Stimulated activated CD4-positive, alpha-beta T cell treated with anti-CD3 and anti-CD28 coated beads, Interleukin-12 subunit alpha, Interleukin-12 subunit beta, amount 100 ng/mL, for 4 hours (primary cell): ENCODE results near the gene ABCC2.
A peak's percentile ranks its signal among the peaks of the same experiment; 100 is the strongest.
"Not testable (repeated sequence)": the region's sequence is repeated elsewhere in the genome, so short reads cannot be mapped to it uniquely, and the experiment has no call there.

Source experiments
- DNase-seq: peaks from one replicate; pipeline ENCODE4 v3.0.0-alpha.2; 2020

The ABCC2 gene

DNA sequence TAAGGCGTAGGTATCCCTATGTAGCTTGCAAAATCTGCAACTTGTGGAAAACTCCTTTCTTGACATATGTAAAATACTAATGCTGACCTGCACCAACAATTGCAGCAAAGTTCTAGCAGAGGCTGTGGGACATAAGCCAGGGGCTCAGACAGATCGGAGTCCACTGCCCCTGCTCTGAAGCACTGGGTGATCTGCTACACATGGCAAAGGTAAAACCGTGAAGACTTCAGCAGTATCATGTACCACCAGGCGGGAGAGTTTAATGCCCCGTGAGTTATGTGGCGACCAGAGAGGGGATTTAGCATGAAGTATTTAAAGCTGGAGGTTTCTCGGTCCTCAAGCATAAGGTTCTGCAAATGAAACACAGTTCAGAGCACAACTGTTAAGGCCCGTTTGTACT lies 76.4 kb downstream of the ABCC2 start:
- no peak for DNase-seq

DNA sequence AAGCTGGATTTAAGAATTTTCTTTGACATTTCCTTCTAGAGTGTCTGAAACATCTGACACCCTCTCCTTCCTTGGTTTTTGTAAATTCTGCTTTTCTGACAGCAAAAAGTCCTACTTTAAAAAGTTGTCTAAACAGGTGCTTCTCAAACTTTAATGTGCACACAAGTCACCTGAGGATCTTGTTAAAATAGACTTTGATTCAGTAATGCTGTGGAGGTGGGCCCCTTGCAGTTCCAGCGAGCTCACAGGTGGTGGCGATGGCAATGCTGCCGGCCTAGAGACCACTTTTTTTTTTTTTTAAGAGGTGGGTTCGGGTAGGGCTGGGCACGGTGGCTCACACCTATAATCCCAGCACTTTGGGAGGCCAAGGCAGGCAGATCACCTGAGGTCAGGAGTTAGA lies 77.1 kb downstream of the ABCC2 start:
- DNase-seq: no peak

DNA sequence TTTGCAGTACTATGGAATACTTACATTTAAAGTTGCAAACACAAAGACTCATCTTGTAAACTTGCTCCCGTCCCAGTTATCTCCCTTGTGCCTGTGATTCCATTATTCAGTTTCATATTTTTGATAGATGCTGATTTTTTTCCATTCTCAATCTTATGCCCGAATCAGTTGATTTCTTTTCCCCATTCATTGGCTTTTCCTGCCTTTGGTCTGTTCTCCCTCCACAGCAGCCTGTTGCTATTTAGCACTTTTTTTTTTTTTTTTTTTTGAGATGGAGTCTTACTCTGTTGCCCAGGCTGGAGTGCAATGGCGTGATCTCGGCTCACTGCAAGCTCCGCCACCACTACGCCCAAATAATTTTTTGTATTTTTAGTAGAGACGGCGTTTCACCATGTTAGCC lies 78.0 kb downstream of the ABCC2 start:
- no peak for DNase-seq

DNA sequence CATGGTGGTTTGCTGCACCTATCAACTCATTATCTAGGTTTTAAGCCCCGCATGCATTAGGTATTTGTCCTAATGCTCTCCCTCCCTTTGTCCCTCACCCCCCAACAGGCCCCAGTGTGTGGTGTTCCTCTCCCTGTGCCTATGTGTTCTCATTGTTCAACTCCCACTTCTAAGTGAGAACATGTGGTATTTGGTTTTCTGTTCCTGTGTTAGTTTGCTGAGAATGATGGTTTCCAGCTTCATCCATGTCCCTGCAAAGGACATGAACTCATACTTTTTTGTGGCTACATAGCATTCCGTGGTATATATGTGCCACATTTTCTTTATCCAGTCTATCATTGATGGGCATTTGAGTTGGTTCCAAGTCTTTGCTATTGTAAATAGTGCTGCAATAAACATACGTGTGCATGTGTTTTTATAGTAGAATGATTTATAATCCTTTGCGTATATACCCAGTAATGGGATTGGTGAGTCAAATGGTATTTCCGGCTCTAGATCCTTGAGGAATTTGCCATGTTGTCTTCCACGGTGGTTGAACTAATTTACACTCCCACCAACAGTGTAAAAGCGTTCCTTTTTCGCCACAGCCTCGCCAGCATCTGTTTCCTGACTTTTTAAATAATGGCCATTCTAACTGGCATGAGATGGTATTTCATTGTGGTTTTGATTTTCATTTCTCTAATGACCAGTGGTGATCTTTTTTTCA lies 81.2 kb downstream of the ABCC2 start:
- not testable (repeated sequence) for DNase-seq

DNA sequence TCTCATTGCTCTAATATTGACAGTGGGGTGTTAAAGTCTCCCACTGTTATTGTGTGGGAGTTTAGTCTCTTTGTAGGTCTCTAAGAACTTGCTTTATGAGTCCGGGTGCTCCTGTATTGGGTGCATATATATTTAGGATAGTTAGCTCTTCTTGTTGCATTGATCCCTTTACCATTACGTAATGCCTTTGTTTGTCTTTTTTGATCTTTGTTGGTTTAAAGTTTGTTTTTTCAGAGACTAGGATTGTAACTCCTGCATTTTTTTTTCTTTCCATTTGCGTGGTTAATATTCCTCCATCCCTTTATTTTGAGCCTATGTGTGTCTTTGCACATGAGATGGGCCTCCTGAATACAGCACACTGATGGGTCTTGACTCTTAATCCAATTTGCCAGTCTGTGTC lies 84.8 kb downstream of the ABCC2 start:
- DNase-seq: not testable (repeated sequence)

DNA sequence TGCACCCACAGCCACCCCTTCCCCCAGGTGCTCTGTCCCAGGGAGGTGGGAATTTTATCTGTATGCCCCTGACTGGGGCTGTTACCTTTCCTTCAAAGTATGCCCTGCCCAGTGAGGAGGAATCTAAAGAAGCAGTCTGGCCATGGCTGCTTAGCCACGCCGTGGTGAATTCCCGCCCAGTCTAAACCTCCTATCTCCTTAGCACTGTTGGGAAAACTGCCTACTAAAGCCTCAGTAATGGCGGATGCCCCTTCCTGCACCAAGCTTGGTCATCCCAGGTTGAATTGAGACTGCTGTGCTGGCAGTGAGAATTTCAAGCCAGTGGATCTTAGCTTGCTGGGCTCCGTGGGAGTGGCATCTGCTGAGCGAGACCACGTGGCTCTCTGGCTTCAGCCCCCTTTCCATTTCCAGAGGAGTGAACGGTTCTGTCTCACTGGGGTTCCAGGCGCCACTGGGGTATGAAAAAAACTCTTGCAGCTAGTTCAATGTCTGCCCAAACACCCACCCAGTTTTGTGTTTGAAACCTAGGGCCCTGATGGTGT lies 87.2 kb downstream of the ABCC2 start:
- no peak for DNase-seq

DNA sequence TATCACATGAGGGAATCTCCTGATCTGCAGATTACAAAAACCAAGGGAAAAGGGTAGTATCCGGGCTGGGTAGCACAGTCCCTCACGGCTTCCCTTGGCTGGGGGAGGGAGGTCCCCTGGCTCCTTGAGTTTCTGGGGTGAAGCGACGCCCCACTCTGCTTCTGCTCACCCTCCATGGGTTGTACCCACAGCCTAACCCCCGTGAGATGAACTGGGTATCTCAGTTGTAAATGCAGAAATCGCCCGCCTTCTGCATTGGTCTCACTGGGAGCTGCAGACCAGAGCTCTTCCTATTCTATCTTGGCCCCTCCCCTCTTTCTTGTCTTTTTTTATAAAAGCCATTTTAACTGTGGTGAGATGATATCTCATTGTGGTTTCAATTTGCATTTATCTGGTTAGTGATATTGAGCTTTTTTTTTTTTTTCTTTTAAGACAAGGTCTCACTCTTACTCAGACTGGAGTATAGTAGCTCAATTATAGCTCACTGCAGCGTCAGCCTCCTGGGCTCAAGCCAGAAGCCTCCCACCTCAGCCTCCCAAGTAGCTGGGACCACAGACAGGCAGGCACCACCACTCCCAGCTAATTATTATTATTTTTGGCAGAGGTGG lies 87.8 kb downstream of the ABCC2 start:
- peak; percentile 30 for DNase-seq

DNA sequence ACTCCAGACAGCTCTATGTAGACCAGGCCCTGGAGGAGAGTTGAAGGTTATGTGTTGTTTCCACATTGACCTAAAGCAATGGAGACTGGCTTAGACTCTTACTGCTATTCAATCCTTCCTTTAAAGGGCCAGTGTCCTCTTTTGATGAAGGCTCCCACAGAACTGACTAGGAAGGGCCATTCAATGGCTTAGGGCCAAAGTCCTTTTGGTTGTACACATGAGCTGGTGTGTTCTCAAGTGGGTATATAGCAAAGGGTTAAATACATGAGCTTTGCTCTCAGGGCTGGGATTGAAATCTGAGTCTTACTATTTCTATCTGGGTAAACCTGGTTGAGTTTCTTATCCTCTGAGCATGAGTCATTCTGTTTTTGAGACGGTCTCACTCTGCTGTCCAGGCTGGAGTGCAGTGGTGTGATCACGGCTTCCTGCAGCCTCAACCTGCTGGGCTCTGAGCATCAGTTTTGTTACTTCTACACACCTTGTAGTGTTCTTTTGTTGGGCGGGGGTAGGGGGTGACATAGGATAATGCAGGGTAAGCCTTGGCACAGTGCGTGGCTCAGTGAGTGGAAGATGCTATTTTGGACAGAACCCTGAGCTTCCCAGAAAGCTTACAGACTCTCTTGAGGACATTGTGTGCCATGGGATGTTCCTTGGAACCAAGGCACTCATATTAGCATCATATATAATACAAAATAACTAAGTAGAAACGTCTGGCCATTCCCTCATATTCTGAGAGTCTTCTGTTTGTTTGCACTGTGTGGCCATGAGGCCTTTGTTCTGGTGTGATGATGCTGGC lies 90.1 kb downstream of the ABCC2 start:
- no peak for DNase-seq

DNA sequence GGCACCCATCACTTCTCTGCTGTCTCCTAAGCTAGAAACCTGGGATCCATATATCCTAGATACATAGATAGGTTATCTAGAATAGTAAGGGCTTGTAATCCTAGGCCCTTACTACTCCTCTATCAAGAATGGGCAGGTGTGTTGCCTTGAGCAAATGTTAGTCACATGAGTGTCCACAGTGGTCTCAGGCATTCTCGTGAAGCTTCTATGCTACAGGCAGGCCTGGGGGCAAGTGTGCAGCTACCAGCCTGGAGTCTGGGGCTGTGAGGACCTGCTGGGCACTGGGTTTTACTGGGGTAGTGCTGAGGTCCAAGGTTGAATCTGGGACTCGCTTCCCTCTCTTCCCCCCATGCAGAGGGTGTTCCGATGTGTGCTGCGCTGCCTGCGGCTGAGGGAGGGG lies 91.4 kb downstream of the ABCC2 start:
- no peak for DNase-seq

DNA sequence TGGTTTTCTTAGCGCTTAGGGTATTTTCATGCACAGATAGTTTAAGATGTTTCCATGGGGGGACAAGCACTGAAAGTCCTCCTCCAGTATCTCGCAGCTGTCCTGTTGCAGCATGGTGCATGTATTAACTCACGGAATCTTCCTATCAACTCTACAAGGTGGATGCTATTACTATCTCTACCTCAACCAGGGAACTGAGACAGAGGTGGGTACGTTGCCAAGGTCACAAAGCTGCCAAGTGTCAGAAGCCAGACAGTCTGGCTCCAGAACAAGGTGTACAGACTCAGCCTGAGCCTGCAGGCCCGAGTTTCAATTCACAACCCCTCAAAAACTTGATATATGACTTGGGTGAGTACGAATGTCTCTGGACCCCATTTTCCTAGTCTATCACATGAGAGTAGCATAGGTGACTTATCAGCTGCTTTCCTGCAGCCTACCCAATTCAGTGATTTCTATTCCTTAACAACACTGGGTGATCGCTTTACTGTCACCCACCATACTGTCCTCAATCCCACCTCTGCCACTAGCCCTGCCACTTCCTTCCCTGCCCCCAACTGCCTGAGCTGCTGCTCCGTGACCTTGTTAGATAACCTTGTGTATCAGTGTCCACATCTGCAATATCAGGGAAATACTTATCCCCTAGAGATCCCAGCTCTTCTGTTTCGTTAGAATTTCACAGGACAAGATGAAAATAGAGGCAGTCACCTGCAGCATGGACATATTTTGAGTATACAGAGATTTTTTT lies 92.1 kb downstream of the ABCC2 start:
- DNase-seq: no peak

DNA sequence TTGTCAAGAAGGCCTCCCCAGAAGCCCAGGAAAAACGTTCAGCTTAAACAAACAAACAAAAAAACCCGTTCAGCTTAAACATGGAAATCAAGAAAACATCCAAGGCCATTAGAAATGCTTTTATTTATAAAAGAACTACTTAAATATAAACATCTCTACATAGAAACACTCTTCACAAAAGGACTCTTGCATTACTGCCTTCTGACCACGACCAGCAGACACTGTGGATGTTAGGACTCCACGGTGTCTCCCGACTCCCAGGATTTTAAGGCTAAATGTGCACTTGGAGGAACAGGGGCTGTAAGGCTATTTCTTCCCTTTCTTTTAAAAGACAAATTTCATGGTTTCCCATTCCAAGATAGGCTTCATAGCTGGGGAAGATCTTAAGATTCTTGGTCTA lies 93.0 kb downstream of the ABCC2 start:
- no peak for DNase-seq

DNA sequence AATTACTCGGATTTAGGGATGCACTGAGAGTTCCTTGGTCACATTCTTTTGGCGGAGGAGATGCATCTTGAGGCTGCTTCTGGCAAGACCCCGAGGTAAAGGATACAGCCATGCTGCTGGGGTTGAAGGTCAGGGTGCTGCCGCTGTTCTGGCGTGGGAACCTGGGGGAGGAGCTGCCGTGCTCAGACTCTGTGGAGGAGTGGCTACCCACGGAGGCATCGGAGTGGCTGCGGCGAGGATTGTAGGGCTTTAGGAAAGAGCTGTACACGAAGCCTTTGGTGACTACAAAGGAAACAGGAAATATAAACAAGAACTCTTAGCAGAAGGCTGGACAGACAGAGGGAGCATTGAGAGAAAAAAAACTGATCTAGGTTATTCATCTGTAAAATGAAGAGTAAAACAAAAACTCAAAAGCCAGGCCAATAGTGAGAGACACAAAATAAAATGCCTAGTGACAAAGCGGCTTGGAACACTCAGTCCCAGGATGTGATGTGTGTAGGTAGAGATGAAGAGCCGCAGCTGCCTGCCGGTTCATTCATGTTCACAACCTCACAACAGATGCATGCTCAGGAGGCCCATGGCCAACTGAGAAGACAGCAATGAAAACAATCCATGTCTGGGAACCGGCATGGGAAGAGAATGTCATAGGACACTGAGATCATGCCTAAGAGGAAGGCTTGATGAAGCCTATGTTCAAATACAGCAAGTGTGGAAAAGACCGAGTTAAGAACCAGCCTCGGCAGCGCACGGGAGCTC lies 97.8 kb downstream of the ABCC2 start:
- DNase-seq: no peak

DNA sequence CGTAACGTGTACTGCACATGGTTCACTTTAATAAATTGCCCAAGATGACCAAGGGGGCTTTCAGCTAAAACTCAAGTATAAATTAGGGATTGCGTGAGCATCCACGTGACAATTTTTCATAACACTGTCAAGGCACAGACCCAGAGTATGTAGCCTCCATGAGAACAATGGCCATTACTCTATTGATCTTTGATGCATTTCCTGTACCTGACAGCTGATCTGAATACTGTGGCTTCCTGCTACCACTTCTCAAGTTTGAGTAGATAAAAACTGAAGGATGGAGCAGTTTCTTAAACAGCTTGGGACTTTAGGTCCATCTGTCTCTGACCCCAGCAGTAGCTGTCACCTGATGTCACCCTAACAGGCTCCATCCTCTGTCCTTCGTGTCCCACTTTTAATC lies 98.9 kb downstream of the ABCC2 start:
- no peak for DNase-seq

DNA sequence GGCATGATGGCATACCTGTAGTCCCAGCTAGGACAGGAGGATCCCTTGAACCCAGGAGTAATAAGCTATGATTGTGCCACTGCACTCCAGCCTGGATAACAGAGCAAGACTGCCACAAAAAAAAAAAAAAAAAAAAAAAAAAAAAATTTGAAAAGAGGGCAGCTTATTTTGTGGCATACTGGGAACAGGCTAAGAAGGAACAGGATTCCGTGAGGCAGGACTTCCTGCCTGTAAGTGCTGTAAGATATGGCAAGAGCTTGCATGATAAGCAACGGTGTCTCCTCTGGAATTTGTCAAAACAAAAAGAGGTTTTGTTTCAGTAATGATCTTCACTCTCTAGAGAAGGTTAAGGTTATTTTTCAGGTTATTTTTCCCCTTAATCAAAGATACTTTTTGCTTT lies 101.1 kb downstream of the ABCC2 start:
- no peak for DNase-seq

DNA sequence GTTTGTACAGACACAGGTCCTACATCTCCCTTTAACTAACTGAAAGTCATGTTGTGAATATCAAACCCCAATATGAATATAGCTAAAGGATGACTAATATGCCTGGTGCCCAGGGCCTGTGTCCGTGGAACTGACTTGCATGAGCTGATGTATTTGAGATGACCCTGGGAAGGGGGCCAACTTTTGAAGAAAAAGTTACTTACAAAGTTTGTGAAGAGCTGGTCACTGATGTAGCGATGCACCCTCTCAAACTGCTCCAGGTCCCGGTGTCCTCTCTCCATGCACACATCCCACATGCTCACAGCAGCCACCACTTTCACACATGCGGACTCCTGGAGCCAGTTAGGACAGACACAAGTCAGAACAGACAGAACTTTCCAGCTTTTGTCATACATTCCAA lies 106.2 kb downstream of the ABCC2 start:
- no peak for DNase-seq

DNA sequence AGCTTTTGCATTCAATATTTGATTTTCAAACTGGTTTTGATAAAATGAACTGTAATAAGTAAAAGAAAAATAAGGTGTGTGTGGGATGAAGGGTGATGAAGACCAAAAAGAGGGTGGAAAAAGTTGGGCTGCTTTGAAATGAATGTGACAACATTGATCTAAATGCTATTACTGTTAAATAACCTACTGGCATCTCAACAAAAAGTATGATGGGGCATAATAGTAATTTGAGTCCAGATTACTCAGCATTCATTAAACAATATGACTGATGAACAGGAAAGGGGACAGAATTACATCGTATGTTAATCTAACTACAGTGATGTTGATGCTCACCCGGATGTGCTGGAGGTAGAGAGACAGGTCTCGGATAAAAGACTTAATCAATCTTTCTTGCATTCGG lies 112.2 kb downstream of the ABCC2 start:
- no peak for DNase-seq

DNA sequence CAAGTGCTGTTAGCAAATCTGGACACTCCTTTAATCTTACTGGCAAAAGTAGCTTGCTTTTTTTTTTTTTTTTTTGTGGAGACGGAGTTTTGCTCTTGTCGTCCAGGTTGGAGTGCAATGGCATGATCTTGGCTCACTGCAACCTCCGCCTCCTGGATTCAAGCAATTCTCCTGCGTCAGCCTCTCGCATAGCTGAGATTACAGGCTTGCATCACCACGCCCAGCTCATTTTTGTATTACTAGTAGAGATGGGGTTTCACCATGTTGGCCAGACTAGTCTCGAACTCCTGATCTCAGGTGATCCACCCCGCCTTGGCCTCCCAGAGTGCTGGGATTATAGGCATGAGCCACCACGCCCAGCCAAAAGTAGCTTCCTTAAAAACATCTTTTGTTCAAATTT lies 112.6 kb downstream of the ABCC2 start:
- DNase-seq: not testable (repeated sequence)

DNA sequence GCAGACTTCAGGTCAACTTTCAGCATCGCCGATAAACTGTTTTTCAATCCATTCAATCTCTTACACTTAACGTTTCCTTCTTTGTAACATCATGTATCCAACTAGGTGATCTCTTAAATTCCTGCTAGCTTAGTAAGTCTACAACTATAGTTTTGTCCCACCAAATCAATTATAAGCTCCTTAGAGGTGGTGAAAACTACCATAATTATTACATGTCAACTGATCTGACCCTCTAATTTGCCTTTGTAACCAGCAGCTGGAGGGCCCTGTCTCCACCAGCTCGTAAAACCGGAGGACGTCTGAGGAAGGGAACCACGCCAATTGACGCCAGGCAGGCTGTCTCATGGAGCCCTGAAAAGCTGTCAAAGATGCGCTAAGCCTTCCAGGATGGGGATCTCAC lies 113.4 kb downstream of the ABCC2 start:
- DNase-seq: no peak
